GM21423 (cell line): ENCODE results near the gene GREB1L.
"Not testable (repeated sequence)": the region's sequence is repeated elsewhere in the genome, so short reads cannot be mapped to it uniquely, and the experiment has no call there.

Experiments used
- ATAC-seq: cut with Tn5 transposase; IDR thresholded peaks from one replicate; pipeline ENCODE4 v1.9.1; 2021; ENCODE audit warnings: mild to moderate bottlenecking, moderate library complexity; ENCODE audit not compliant: unreplicated experiment

The GREB1L gene

GRCh38 chr18:21362831-21363230 is 120.8 kb downstream of the GREB1L start:
- ATAC-seq = no peak

DNA sequence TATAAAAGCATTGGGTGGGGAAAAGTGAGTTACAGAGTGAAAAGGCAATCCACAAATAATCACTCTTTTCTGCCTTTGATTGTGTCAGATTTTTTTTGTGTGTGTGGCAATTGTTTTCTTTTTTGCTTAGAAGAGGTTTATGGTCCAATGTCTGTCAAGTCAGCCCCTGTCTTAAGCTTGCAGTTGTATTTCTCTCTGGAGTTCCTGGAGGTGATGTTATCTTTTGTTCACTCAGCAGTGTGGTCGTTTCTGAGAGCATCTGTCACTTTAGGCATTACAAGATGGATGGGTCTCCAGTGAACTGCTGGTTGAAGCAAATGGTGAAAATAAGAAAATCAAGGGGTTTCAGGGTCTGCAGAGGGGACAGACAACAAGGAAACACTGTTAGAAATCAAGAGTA is 121.3 kb downstream of the GREB1L start:
- ATAC-seq = no peak

GRCh38 chr18:21364471-21364870 is 122.4 kb downstream of the GREB1L start:
- ATAC-seq = no peak

DNA sequence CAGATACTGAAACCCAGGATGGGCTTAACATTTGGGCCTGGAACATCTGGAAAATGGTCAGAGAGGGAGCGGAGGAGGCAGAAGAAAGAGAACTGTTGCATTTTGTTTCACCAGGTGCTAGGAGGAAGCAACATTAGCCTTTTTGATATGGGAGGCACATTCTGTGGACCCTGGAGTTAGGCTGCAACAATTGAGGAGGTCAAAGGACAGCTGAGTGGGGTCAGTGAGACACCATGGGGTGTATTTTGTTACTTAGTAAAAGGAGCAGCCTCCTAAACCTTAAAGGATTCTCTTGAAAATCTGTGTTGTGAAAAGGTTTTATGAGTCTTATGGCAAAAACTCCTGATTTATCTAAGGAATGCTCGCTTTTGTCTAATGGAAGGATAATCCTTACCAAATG is 124.9 kb downstream of the GREB1L start:
- no peak for ATAC-seq

- ATAC-seq = no peak
Observed at GRCh38 chr18:21369146-21369545, 127.1 kb downstream of the GREB1L start.

DNA sequence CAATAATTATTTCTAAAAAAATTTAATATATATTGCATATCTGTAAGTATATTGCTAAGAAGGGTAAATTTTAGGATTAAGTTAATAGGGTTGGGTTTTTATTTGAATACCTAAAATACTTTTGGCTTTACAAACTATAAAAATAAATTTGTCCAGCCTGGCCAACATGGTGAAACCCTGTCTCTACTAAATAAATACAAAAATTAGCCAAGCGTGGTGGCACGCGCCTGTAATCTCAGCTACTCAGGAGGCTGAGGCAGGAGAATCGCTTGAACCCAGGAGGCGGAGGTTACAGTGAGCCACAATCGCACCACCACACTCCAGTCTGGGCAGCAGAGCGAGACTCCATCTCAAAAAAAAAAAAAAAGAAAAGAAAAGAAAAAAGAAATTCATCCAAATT is 127.6 kb downstream of the GREB1L start:
- not testable (repeated sequence) for ATAC-seq

- ATAC-seq = no peak
Observed at GRCh38 chr18:21383031-21383430, 141.0 kb downstream of the GREB1L start.

DNA sequence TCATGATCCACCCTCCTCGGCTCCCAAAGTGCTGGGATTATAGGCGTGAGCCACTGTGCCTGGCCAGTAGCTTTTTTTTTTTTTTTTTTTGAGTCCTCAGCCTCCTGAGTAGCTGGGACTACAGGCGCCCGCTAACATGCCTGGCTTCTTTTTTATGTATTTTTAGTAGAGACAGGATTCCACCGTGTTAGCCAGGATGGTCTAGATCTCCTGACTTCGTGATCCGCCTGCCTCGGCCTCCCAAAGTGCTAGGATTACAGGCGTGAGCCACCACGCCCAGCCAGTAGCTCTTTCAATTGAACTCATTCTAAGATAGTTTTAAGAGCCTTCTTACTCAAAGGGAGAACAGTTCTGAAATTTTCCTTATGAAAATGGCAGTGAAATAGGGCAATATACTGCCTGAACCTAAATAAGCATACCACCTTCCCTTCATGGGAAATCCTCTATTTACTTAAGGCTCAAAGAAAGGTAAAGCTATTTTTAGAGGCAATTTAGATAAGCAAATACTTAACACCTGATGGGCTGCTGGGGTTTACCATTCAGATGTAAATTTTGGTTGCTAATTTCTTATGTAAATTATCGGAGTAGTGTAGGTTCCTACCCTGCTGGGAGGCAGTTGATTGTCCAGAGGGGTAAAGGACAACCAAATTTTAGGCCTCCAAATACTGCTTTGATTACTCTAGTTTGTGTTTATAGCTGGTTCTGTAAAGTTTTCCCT is 144.7 kb downstream of the GREB1L start:
- ATAC-seq = no peak

DNA sequence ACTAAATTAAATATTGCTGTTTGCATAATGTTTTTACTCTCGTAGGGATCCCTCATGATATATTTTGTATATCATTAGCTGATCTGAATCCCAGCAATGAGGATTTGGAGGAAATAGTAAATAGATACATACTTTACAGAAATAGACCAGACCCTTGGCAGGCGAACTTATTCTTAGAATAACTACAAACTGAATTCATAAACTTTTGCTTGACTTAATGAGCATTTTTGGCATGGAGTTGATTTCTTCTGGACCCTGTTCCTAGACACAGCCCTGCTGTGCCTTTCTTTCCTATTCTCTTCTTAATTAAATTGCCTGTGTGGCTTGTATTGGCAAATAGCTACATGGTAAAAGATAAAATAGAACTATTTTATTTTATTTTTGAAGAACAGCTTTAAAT is 145.9 kb downstream of the GREB1L start:
- no peak for ATAC-seq

GRCh38 chr18:21389283-21389682 is 147.3 kb downstream of the GREB1L start:
- ATAC-seq = no peak

DNA sequence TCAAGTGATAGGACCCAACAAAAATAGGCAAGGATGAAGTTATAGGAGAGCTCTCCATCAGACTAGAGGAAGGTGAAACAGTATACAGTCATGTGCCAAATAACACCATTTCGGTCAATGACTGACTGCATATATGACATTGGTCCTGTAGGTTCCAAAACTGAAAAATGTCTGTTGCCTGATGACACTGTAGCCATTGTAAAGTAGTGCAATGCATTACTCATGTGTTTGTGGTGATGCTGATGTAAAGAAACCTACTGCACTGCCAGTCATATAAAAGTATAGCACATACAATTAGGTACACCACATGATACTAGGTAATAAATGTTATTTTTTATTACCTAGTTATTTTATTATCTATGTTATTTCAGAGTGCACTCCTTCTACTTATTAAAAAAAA is 147.9 kb downstream of the GREB1L start:
- ATAC-seq = no peak

GRCh38 chr18:21391074-21391673 is 149.1 kb downstream of the GREB1L start:
- ATAC-seq = no peak

- ATAC-seq = no peak
Observed at GRCh38 chr18:21393986-21394385, 152.0 kb downstream of the GREB1L start.

- no peak for ATAC-seq
Observed at GRCh38 chr18:21398121-21398520, 156.1 kb downstream of the GREB1L start.

DNA sequence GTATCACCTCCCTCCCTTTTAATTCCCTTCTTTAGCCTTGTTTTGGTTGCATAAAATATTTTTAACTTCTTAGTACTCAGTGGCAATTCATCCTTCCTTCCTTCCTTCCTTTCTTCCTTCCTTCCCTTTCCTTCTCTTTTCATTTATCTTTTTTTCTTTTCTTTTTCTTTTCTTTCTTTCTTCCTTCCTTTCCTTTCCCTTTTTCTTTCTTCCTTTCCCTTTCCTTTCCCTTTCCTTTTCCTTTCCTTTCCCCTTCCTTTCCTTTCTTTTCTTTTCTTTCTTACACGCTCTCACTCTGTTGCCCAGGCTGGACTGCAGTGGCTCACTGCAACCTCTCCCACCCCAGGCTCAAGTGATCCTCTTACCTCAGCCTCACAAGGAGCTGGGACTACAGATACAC is 160.2 kb downstream of the GREB1L start:
- no peak for ATAC-seq

- no peak for ATAC-seq
Observed at GRCh38 chr18:21404426-21404825, 162.4 kb downstream of the GREB1L start.

GRCh38 chr18:21406116-21406515 is 164.1 kb downstream of the GREB1L start:
- no peak for ATAC-seq

DNA sequence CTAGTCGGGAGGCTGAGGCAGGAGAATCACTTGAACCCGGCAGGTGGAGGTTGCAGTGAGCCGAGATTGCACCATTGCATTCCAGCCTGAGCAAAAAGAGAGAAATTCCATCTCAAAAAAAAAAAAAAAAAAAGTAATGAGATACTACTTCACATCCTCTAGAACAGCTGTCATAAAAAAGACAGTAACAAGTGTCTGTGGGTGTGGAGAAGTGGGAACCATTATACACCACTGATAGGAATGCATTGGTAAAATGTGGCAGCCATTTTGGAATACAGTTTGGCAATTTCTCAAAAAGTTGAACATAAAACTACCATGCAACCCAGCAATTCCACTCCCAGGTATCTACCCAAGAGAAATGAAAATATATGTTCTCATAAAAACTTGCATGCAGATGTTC is 166.6 kb downstream of the GREB1L start:
- ATAC-seq = no peak

GRCh38 chr18:21433436-21433835 is 191.4 kb downstream of the GREB1L start:
- ATAC-seq = no peak

- ATAC-seq = no peak
Observed at GRCh38 chr18:21439431-21439846, 197.4 kb downstream of the GREB1L start.

- ATAC-seq = no peak
Observed at GRCh38 chr18:21441670-21442069, 199.6 kb downstream of the GREB1L start.

- ATAC-seq = no peak
Observed at GRCh38 chr18:21443776-21444464, 201.9 kb downstream of the GREB1L start.
